ENCODE data around the gene ARNT2.

DNA sequence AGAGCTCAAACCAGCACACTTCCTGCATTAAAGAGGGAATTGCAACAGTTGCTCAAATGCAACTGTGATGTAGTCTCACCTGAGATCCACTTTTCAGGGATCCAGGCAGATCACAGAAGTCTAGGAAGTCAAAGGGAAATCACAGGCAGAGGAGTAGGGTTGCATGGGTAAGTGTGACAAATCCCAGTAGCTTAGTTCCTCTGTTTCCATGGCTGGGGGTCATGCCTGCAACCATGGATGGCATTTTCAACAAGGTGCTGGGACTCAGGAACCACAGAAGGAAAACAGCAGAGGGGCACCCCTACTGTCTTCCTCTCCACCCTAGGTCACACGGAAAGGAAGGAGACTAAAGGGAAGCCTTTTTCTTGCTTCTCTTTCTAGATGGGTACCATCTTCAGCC is 36.5 kb upstream of the ARNT2 start:
- TF ChIP-seq FOSL2 (IDR thresholded peaks at IDR 0.05) (no peak), FOSL2 (CRISPR knock-in tag; IDR thresholded peaks at IDR 0.05) (no peak), CTCF (IDR thresholded peaks at IDR 0.05) (no peak), RFX5 (IDR thresholded peaks at IDR 0.05) (no peak), PHF8 (IDR thresholded peaks at IDR 0.05; ENCODE audit: borderline replicate concordance, low read depth) (no peak), GATA3 (IDR thresholded peaks at IDR 0.05; ENCODE audit: borderline replicate concordance) (no peak), ESRRA (IDR thresholded peaks at IDR 0.05; ENCODE audit: borderline replicate concordance, low read length) (no peak), POLR2A (IDR thresholded peaks at IDR 0.05; ENCODE audit: low read length) (no peak), CHD2 (IDR thresholded peaks at IDR 0.05; ENCODE audit: low read length, partially characterized antibody) (no peak)
- TF ChIP-seq, protein P1, sequence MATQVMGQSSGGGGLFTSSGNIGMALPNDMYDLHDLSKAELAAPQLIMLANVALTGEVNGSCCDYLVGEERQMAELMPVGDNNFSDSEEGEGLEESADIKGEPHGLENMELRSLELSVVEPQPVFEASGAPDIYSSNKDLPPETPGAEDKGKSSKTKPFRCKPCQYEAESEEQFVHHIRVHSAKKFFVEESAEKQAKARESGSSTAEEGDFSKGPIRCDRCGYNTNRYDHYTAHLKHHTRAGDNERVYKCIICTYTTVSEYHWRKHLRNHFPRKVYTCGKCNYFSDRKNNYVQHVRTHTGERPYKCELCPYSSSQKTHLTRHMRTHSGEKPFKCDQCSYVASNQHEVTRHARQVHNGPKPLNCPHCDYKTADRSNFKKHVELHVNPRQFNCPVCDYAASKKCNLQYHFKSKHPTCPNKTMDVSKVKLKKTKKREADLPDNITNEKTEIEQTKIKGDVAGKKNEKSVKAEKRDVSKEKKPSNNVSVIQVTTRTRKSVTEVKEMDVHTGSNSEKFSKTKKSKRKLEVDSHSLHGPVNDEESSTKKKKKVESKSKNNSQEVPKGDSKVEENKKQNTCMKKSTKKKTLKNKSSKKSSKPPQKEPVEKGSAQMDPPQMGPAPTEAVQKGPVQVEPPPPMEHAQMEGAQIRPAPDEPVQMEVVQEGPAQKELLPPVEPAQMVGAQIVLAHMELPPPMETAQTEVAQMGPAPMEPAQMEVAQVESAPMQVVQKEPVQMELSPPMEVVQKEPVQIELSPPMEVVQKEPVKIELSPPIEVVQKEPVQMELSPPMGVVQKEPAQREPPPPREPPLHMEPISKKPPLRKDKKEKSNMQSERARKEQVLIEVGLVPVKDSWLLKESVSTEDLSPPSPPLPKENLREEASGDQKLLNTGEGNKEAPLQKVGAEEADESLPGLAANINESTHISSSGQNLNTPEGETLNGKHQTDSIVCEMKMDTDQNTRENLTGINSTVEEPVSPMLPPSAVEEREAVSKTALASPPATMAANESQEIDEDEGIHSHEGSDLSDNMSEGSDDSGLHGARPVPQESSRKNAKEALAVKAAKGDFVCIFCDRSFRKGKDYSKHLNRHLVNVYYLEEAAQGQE (IDR thresholded peaks at IDR 0.05): no peak

Data from A549 (cell line).